Neural cell (in vitro differentiated cells): Measurements from ENCODE around the gene ERICH6B.

Experiments used
- CTCF ChIP-seq: fragments of 450-650 bp; IDR thresholded peaks from 2 replicates; pipeline ENCODE4 v1.5.1; 2014; ENCODE audit warnings: antibody characterized with exemption, mild to moderate bottlenecking, moderate library complexity; ENCODE audit not compliant: poor library complexity, severe bottlenecking
- EP300 ChIP-seq: fragments of 450-650 bp; conservative IDR thresholded peaks from 2 replicates; pipeline ENCODE4 v1.6.1; 2014; ENCODE audit warnings: antibody characterized with exemption, mild to moderate bottlenecking, moderate library complexity; ENCODE audit not compliant: poor library complexity, severe bottlenecking
- EZH2 ChIP-seq: fragments of 200-600, 300-800 bp; shearing (Covaris generic), sonication (generic); IDR thresholded peaks from 2 replicates; pipeline ENCODE4 v1.6.1; 2014; ENCODE audit warnings: antibody characterized with exemption, low read length, borderline replicate concordance, mild to moderate bottlenecking; ENCODE audit not compliant: insufficient read depth, poor library complexity, severe bottlenecking
- POLR2AphosphoS5 ChIP-seq: IDR thresholded peaks from 2 replicates; pipeline ENCODE4 v1.6.1; 2012

- no peak for TF ChIP-seq CTCF
- TF ChIP-seq POLR2AphosphoS5, result no peak
- no peak for TF ChIP-seq EP300
- TF ChIP-seq EZH2, result no peak
These were observed 74.7 kb downstream of the ERICH6B start for GRCh38 chr13:45540864-45541263.
